Activated naive CD8-positive, alpha-beta T cell (primary cell): ENCODE data around the gene RASD1.
A peak's percentile ranks its signal among the peaks of the same experiment; 100 is the strongest.
"Not testable (repeated sequence)": the region's sequence is repeated elsewhere in the genome, so short reads cannot be mapped to it uniquely, and the experiment has no call there.

ENCODE experiments used
- H3K27ac Mint-ChIP-seq: one replicate; pipeline ENCODE4 v1.8.0; 2021; ENCODE audit warnings: mixed read lengths
- H3K27me3 Mint-ChIP-seq: one replicate; pipeline ENCODE4 v1.8.0; 2021; ENCODE audit warnings: mixed read lengths
- H3K36me3 Mint-ChIP-seq: one replicate; pipeline ENCODE4 v1.8.0; 2021; ENCODE audit warnings: mixed read lengths
- H3K4me1 Mint-ChIP-seq: one replicate; pipeline ENCODE4 v1.8.0; 2021; ENCODE audit warnings: low read depth, mixed read lengths
- H3K4me3 Mint-ChIP-seq: one replicate; pipeline ENCODE4 v1.8.0; 2021; ENCODE audit warnings: mild to moderate bottlenecking, mixed read lengths
- H3K9me3 Mint-ChIP-seq: one replicate; pipeline ENCODE4 v1.8.0; 2021; ENCODE audit warnings: low read depth, mixed read lengths

The RASD1 gene

GRCh38 chr17:17485420-17485819 lies 10.8 kb downstream of the RASD1 start:
- Mint-ChIP-seq H3K27ac (no peak overlapping the region), H3K4me3 (no peak overlapping the region), H3K4me1 (peaks cover 56% of the 10 kb centered on the region), H3K9me3 (no peaks in the 10 kb centered on the region), H3K36me3 (peaks cover 23% of the 10 kb centered on the region), H3K27me3 (no peaks in the 10 kb centered on the region)

GRCh38 chr17:17484451-17484899 lies 11.7 kb downstream of the RASD1 start:
- H3K4me3 Mint-ChIP-seq = peak overlapping the region; percentile 49
- H3K9me3 Mint-ChIP-seq = no peaks in the 10 kb centered on the region
- peak overlapping the region; percentile 82 for H3K27ac Mint-ChIP-seq
- H3K36me3 Mint-ChIP-seq = peaks cover 22% of the 10 kb centered on the region
- no peaks in the 10 kb centered on the region for H3K27me3 Mint-ChIP-seq
- H3K4me1 Mint-ChIP-seq = peaks cover 65% of the 10 kb centered on the region

GRCh38 chr17:17481860-17482259 lies 14.3 kb downstream of the RASD1 start:
- no peak overlapping the region for H3K27ac Mint-ChIP-seq
- no peaks in the 10 kb centered on the region for H3K27me3 Mint-ChIP-seq
- H3K4me1 Mint-ChIP-seq = peaks cover 70% of the 10 kb centered on the region
- H3K36me3 Mint-ChIP-seq = peaks cover 11% of the 10 kb centered on the region
- H3K9me3 Mint-ChIP-seq = no peaks in the 10 kb centered on the region
- H3K4me3 Mint-ChIP-seq = no peak overlapping the region

GRCh38 chr17:17480593-17481148 lies 15.5 kb downstream of the RASD1 start:
- H3K4me1 Mint-ChIP-seq = peaks cover 72% of the 10 kb centered on the region
- no peaks in the 10 kb centered on the region for H3K27me3 Mint-ChIP-seq
- H3K4me3 Mint-ChIP-seq = peak overlapping the region; percentile 33
- peaks cover 10% of the 10 kb centered on the region for H3K36me3 Mint-ChIP-seq
- H3K27ac Mint-ChIP-seq = peak overlapping the region; percentile 79
- no peaks in the 10 kb centered on the region for H3K9me3 Mint-ChIP-seq

GRCh38 chr17:17479209-17479608 lies 17.0 kb downstream of the RASD1 start:
- Mint-ChIP-seq H3K36me3 (peaks cover 7% of the 10 kb centered on the region), H3K9me3 (no peaks in the 10 kb centered on the region), H3K4me1 (peaks cover 63% of the 10 kb centered on the region), H3K4me3 (peak overlapping the region; percentile 53), H3K27ac (peak overlapping the region; percentile 29), H3K27me3 (no peaks in the 10 kb centered on the region)

- H3K9me3 Mint-ChIP-seq = no peaks in the 10 kb centered on the region
- H3K27me3 Mint-ChIP-seq = no peaks in the 10 kb centered on the region
- peaks cover 7% of the 10 kb centered on the region for H3K36me3 Mint-ChIP-seq
- peaks cover 47% of the 10 kb centered on the region for H3K4me1 Mint-ChIP-seq
- peak within 1 kb of the TSS; percentile 94 for H3K4me3 Mint-ChIP-seq
- peak within 1 kb of the TSS; percentile 92 for H3K27ac Mint-ChIP-seq
Measured at GRCh38 chr17:17476865-17477467, 19.2 kb downstream of the RASD1 start, which contains the start of gene MED9. TSS of gene MED9 (plus strand) at chr17:17477000. CDS start at chr17:17477042, 42 bp downstream.

- Mint-ChIP-seq H3K9me3 (no peaks in the 10 kb centered on the region), H3K4me3 (no peak overlapping the region), H3K36me3 (no peaks in the 10 kb centered on the region), H3K27ac (no peak overlapping the region), H3K4me1 (peaks cover 22% of the 10 kb centered on the region), H3K27me3 (no peaks in the 10 kb centered on the region)
Measured at GRCh38 chr17:17474341-17474740, 21.9 kb downstream of the RASD1 start.

GRCh38 chr17:17472333-17472920 lies 23.8 kb downstream of the RASD1 start:
- Mint-ChIP-seq H3K4me1 (peaks cover 7% of the 10 kb centered on the region), H3K36me3 (no peaks in the 10 kb centered on the region), H3K4me3 (no peak overlapping the region), H3K9me3 (no peaks in the 10 kb centered on the region), H3K27ac (no peak overlapping the region), H3K27me3 (no peaks in the 10 kb centered on the region)

- Mint-ChIP-seq H3K9me3 (no peaks in the 10 kb centered on the region), H3K4me3 (no peak overlapping the region), H3K4me1 (no peaks in the 10 kb centered on the region), H3K27me3 (no peaks in the 10 kb centered on the region), H3K27ac (no peak overlapping the region), H3K36me3 (no peaks in the 10 kb centered on the region)
Measured at GRCh38 chr17:17469996-17470395, 26.2 kb downstream of the RASD1 start.

- Mint-ChIP-seq H3K27ac (no peak overlapping the region), H3K4me1 (no peaks in the 10 kb centered on the region), H3K4me3 (no peak overlapping the region), H3K9me3 (no peaks in the 10 kb centered on the region), H3K36me3 (no peaks in the 10 kb centered on the region), H3K27me3 (no peaks in the 10 kb centered on the region)
Measured at GRCh38 chr17:17469358-17469757, 26.8 kb downstream of the RASD1 start.

- no peak overlapping the region for H3K27ac Mint-ChIP-seq
- H3K4me1 Mint-ChIP-seq = no peaks in the 10 kb centered on the region
- no peaks in the 10 kb centered on the region for H3K27me3 Mint-ChIP-seq
- no peaks in the 10 kb centered on the region for H3K36me3 Mint-ChIP-seq
- no peaks in the 10 kb centered on the region for H3K9me3 Mint-ChIP-seq
- H3K4me3 Mint-ChIP-seq = no peak overlapping the region
Measured at GRCh38 chr17:17468217-17469010, 27.8 kb downstream of the RASD1 start.

GRCh38 chr17:17467720-17468119 lies 28.5 kb downstream of the RASD1 start:
- no peaks in the 10 kb centered on the region for H3K36me3 Mint-ChIP-seq
- no peak overlapping the region for H3K27ac Mint-ChIP-seq
- H3K27me3 Mint-ChIP-seq = no peaks in the 10 kb centered on the region
- no peaks in the 10 kb centered on the region for H3K4me1 Mint-ChIP-seq
- H3K4me3 Mint-ChIP-seq = no peak overlapping the region
- no peaks in the 10 kb centered on the region for H3K9me3 Mint-ChIP-seq

- Mint-ChIP-seq H3K4me3 (no peak overlapping the region), H3K36me3 (no peaks in the 10 kb centered on the region), H3K4me1 (no peaks in the 10 kb centered on the region), H3K9me3 (no peaks in the 10 kb centered on the region), H3K27me3 (no peaks in the 10 kb centered on the region), H3K27ac (no peak overlapping the region)
Measured at GRCh38 chr17:17467016-17467415, 29.2 kb downstream of the RASD1 start.

GRCh38 chr17:17466511-17466910 lies 29.7 kb downstream of the RASD1 start:
- Mint-ChIP-seq H3K4me3 (no peak overlapping the region), H3K36me3 (no peaks in the 10 kb centered on the region), H3K27ac (no peak overlapping the region), H3K9me3 (no peaks in the 10 kb centered on the region), H3K27me3 (no peaks in the 10 kb centered on the region), H3K4me1 (no peaks in the 10 kb centered on the region)

GRCh38 chr17:17465878-17466277 lies 30.3 kb downstream of the RASD1 start:
- not testable (repeated sequence) for H3K36me3 Mint-ChIP-seq, H3K4me3 Mint-ChIP-seq, H3K4me1 Mint-ChIP-seq

More at GRCh38 chr17:17465878-17466277, 30.3 kb downstream of the RASD1 start:
- H3K9me3 Mint-ChIP-seq, H3K27me3 Mint-ChIP-seq, H3K27ac Mint-ChIP-seq: not testable (repeated sequence)
